ENCODE results near the gene CNTRL.
A peak's percentile ranks its signal among the peaks of the same experiment; 100 is the strongest.

Gene CNTRL

GRCh38 chr9:121057821-121058220 lies 16.9 kb upstream of the CNTRL start:
- Histone ChIP-seq H3K27ac (no peak overlapping the region), H3K4me3 (no peak overlapping the region)
- TF ChIP-seq, protein P1, sequence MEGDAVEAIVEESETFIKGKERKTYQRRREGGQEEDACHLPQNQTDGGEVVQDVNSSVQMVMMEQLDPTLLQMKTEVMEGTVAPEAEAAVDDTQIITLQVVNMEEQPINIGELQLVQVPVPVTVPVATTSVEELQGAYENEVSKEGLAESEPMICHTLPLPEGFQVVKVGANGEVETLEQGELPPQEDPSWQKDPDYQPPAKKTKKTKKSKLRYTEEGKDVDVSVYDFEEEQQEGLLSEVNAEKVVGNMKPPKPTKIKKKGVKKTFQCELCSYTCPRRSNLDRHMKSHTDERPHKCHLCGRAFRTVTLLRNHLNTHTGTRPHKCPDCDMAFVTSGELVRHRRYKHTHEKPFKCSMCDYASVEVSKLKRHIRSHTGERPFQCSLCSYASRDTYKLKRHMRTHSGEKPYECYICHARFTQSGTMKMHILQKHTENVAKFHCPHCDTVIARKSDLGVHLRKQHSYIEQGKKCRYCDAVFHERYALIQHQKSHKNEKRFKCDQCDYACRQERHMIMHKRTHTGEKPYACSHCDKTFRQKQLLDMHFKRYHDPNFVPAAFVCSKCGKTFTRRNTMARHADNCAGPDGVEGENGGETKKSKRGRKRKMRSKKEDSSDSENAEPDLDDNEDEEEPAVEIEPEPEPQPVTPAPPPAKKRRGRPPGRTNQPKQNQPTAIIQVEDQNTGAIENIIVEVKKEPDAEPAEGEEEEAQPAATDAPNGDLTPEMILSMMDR (IDR thresholded peaks at IDR 0.05) = no peak
- no peak for DNase-seq (ENCODE audit: low spot score)

GRCh38 chr9:121059513-121059912 lies 15.2 kb upstream of the CNTRL start:
- DNase-seq (ENCODE audit: low spot score) = no peak
- Histone ChIP-seq H3K27ac (no peak overlapping the region), H3K4me3 (no peak overlapping the region)
- TF ChIP-seq, protein P1 (IDR thresholded peaks at IDR 0.05) = no peak

- DNase-seq (ENCODE audit: low spot score) = no peak
- Histone ChIP-seq H3K4me3 (peak overlapping the region; percentile 41), H3K27ac (no peak overlapping the region)
- TF ChIP-seq, protein P1 (IDR thresholded peaks at IDR 0.05) = peak; percentile 68
Measured at GRCh38 chr9:121059998-121060636, 14.6 kb upstream of the CNTRL start.

- H3K4me3 ChIP-seq = no peak overlapping the region
- TF ChIP-seq, protein P1 (IDR thresholded peaks at IDR 0.05) = no peak
- H3K27ac ChIP-seq = no peak overlapping the region
- DNase-seq (ENCODE audit: low spot score) = no peak
Measured at GRCh38 chr9:121066850-121067249, 7.9 kb upstream of the CNTRL start.

- TF ChIP-seq, protein P1 (IDR thresholded peaks at IDR 0.05) = no peak
- no peak for DNase-seq (ENCODE audit: low spot score)
- H3K4me3 ChIP-seq = no peak overlapping the region
- no peak overlapping the region for H3K27ac ChIP-seq
Measured at GRCh38 chr9:121067640-121068039, 7.1 kb upstream of the CNTRL start.

DNA sequence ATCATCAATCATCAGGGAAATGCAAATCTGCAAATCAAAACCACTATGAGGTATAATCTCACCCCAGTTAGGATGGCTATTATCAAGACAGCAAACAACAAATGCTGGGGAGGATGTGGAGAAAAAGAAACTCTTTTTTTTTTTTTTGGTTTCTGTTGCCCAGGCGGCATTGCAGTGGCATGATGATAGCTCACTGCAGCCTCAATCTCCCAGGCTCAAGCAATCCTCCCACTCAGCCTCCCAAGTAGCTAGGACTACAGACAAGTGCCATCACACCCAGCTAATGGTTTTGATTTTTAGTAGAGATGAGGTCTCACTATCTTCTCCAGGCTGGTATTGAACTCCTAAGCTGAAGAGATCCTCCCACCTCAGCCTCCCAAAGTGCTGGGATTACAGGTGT lies 5.4 kb upstream of the CNTRL start:
- H3K27ac ChIP-seq = no peak overlapping the region

GRCh38 chr9:121071370-121071755 lies 3.4 kb upstream of the CNTRL start:
- no peak for DNase-seq (ENCODE audit: low spot score)
- Histone ChIP-seq H3K4me3 (peak overlapping the region; percentile 64), H3K27ac (peak overlapping the region; percentile 25 to 97)
- TF ChIP-seq, protein P1 (IDR thresholded peaks at IDR 0.05) = no peak

More for the DNA sequence above, 5.4 kb upstream of the CNTRL start:
- no peak overlapping the region for H3K4me3 ChIP-seq
- TF ChIP-seq, protein P1 (IDR thresholded peaks at IDR 0.05) = no peak
- no peak for DNase-seq (ENCODE audit: low spot score)
